ENCODE results near the gene PPIE. TPM values are rescaled to one million over a fixed set of nuclear protein-coding genes. Genes with fewer than 3 reads are reported as not detected.
"Not testable (repeated sequence)": the region's sequence is repeated elsewhere in the genome, so short reads cannot be mapped to it uniquely, and the experiment has no call there.

The PPIE gene
- total and polyA plus RNA-seq, 2 of the 13 experiments (the other 11 are each of a cell fraction or from before 2014, with no cell fraction given) = 15.3 to 26.3 TPM

DNA sequence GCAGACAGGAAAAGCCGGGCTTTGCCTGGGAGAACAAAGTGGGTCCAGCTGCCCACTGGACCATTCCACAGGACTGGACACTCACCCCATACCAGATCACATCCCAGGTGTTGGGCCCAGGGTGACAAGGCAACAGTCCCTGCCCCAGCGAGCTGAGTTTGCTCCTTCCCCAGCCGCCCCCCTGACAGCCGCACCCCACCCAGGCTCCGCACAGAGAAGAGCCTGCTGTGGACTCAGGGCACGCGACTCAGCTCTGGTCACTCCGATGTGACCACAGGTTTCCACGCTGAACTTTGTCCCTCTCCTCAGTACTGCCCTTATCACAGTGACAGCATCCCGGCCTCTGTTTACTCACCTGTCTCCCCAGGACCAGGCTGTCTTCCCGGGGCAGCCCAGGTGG lies 48.8 kb downstream of the PPIE start:
- FAIRE-seq (no peak), ATAC-seq (no peak), DNase-seq (ENCODE audit: low spot score) (no peak)
- WGBS (ENCODE audit: low lambda C conversion rate) = 25% methylated on average over 7 of the region's 11 CpGs
- H3K36me3 ChIP-seq (replicated peaks in 1 of 2; ENCODE audit: control insufficient read depth in 1 of 2, insufficient read depth in 2 of 2, low read length in 2 of 2) = no peaks in the 10 kb centered on the region
- H3K27ac ChIP-seq (ENCODE audit: extremely low read length, insufficient read depth, low read length) = no peak overlapping the region
- no peaks in the 10 kb centered on the region for H3K9me3 ChIP-seq (ENCODE audit: low read length)
- H3K27me3 ChIP-seq (ENCODE audit: control insufficient read depth in 1 of 2, insufficient read depth in 2 of 2, low read length in 2 of 2) = peaks cover 0 to 15% of the 10 kb centered on the region in 2 experiments; a peak in 3 of 5 replicates
- no peaks in the 10 kb centered on the region for H4K20me1 ChIP-seq (ENCODE audit: insufficient read depth, low read length)
- TF ChIP-seq ZNF572 (CRISPR knock-in tag; IDR thresholded peaks at IDR 0.05) = no peak
- no peak for TF ChIP-seq MED1 (CRISPR knock-in tag; IDR thresholded peaks at IDR 0.05)
- TF ChIP-seq, protein P1, sequence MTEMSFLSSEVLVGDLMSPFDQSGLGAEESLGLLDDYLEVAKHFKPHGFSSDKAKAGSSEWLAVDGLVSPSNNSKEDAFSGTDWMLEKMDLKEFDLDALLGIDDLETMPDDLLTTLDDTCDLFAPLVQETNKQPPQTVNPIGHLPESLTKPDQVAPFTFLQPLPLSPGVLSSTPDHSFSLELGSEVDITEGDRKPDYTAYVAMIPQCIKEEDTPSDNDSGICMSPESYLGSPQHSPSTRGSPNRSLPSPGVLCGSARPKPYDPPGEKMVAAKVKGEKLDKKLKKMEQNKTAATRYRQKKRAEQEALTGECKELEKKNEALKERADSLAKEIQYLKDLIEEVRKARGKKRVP (CRISPR knock-in tag; IDR thresholded peaks at IDR 0.05) = no peak
- no peak for TF ChIP-seq MLLT10 (CRISPR knock-in tag; IDR thresholded peaks at IDR 0.05)
- H3K4me3 ChIP-seq (replicated peaks in 1 of 3; ENCODE audit: insufficient read depth in 1 of 3, low read depth in 2 of 3, low read length in 3 of 3) = no peak overlapping the region
- peaks cover 7% of the 10 kb centered on the region for H3K4me1 ChIP-seq (ENCODE audit: insufficient read depth, low read length)
- intact Hi-C loops (cut with micrococcal nuclease; ENCODE audit: unreplicated experiment) = no loop called here
- in situ Hi-C loops (cut with HindIII; ENCODE audit: extremely low pct_ligation_motif_present, low pct_unique_long_range_greater_than_20kb) = no loop called here
- BruUV-seq (replicated peaks) = no TSS peak
- H3K4me2 ChIP-seq (ENCODE audit: low read depth, low read length) = no peak overlapping the region
- POLR2A ChIA-PET = no interaction called here
- H3K79me2 ChIP-seq (ENCODE audit: insufficient read depth, low read length) = no peaks in the 10 kb centered on the region
- H2AFZ ChIP-seq (ENCODE audit: low read length) = no peak overlapping the region
- CTCF ChIA-PET (ENCODE audit: low intra/inter-chr PET ratio, low total read pairs) = no interaction called here
- no peak overlapping the region for H3K9ac ChIP-seq (ENCODE audit: insufficient read depth, low read depth, low read length)

DNA sequence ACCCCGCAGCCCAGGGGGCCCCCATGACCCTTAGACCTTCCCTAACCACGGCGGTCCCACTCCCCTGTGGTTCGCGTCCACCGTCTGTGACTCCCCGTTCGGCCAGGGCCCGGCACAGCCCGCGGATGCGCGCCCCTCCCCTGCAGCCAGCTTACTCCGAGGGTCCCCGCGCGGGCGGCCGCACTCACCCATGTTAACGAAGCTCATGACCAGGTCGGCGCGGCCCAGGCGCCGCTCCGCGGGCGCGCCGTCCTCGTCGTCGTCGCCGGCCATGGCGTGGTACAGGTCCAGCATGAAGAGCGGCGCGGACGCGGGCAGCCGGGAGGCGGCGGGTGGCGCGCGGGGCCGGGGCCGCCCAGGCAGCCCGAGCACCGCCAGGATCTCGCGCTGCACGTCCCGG lies 49.3 kb downstream of the PPIE start:
- CTCF ChIA-PET (ENCODE audit: low intra/inter-chr PET ratio, low total read pairs); in situ Hi-C loops (cut with HindIII; ENCODE audit: extremely low pct_ligation_motif_present, low pct_unique_long_range_greater_than_20kb); BruUV-seq (replicated peaks); H3K4me3 ChIP-seq (replicated peaks in 1 of 3; ENCODE audit: insufficient read depth in 1 of 3, low read depth in 2 of 3, low read length in 3 of 3); H3K9ac ChIP-seq (ENCODE audit: insufficient read depth, low read depth, low read length); H3K4me1 ChIP-seq (ENCODE audit: insufficient read depth, low read length); H3K27ac ChIP-seq (ENCODE audit: extremely low read length, insufficient read depth, low read length); H2AFZ ChIP-seq (ENCODE audit: low read length); H3K79me2 ChIP-seq (ENCODE audit: insufficient read depth, low read length); intact Hi-C loops (cut with micrococcal nuclease; ENCODE audit: unreplicated experiment); H3K9me3 ChIP-seq (ENCODE audit: low read length); H4K20me1 ChIP-seq (ENCODE audit: insufficient read depth, low read length); H3K36me3 ChIP-seq (replicated peaks in 1 of 2; ENCODE audit: control insufficient read depth in 1 of 2, insufficient read depth in 2 of 2, low read length in 2 of 2); ATAC-seq; DNase-seq (ENCODE audit: low spot score); H3K4me2 ChIP-seq (ENCODE audit: low read depth, low read length); FAIRE-seq: not testable (repeated sequence)
- H3K27me3 ChIP-seq (ENCODE audit: control insufficient read depth in 1 of 2, insufficient read depth in 2 of 2, low read length in 2 of 2) = peaks cover 0 to 15% of the 10 kb centered on the region in 2 experiments; a peak in 3 of 5 replicates
- WGBS (ENCODE audit: low lambda C conversion rate) = 46% methylated on average over 14 of the region's 55 CpGs
- POLR2A ChIA-PET = interaction anchor here (1.1 kb wide), 1 partner anchor 49 kb away, joined by 4 read pairs; the partner anchor contains the start of gene PPIE
